Body of pancreas (tissue), 4 donors: ENCODE measurements around the gene AP2A2. TPM values are rescaled to one million over a fixed set of nuclear protein-coding genes. Genes with fewer than 3 reads are reported as not detected.

Experiments
- ATAC-seq: fragments of 150-250 bp; one replicate; pipeline ENCODE4 v1.9.1; 2016
- DNase-seq, 4 donors: peaks; one replicate each; pipeline ENCODE4 v3.0.0-alpha.2; 2019
- H3K27ac ChIP-seq, 4 donors: fragments of 200-600 bp; sonication (generic); 1 replicate in 3 of 4; 2 replicates in 1 of 4; pipeline versions ENCODE4 v1.5.1 to v1.6.1; 2016 to 2019; ENCODE audit warnings: mild to moderate bottlenecking in 1 of 4, mixed read lengths in 1 of 4, moderate library complexity in 1 of 4
- H3K27me3 ChIP-seq, 2 donors: fragments of 200-600 bp; sonication (generic); one replicate each; pipeline ENCODE4 v1.6.0; 2016; ENCODE audit warnings: mild to moderate bottlenecking in 1 of 2
- H3K36me3 ChIP-seq, 2 donors: fragments of 200-600 bp; sonication (generic); replicated peaks in 1 of 2; 2 replicates each; pipeline ENCODE4 v1.5.1; 2016; ENCODE audit warnings: low read depth in 2 of 2; ENCODE audit not compliant: insufficient read depth in 1 of 2
- H3K4me1 ChIP-seq: fragments of 200-600 bp; sonication (generic); one replicate; pipeline ENCODE4 v1.6.0; 2016
- H3K4me3 ChIP-seq, 2 donors: fragments of 200-600 bp; sonication (generic); 1 replicate in 1 of 2; 2 replicates in 1 of 2; pipeline ENCODE4 v1.5.1; 2016 to 2019
- H3K9me3 ChIP-seq, 3 donors: fragments of 200-600 bp; sonication (generic); 1 replicate in 2 of 3; 2 replicates in 1 of 3; pipeline ENCODE4 v1.5.1; 2016
- CTCF ChIP-seq, 7 experiments: fragments of 450-650 bp in 4 of 7; fragments of 200-600 bp in 3 of 7; sonication (generic) in 3 of 7; IDR thresholded peaks; one replicate each; pipeline ENCODE4 v1.5.1; 2016 to 2019; ENCODE audit warnings: antibody characterized with exemption in 7 of 7
- POLR2A ChIP-seq, 3 donors: fragments of 450-650 bp; IDR thresholded peaks; one replicate each; pipeline ENCODE4 v1.6.1; 2016; ENCODE audit warnings: antibody characterized with exemption in 3 of 3, mild to moderate bottlenecking in 2 of 3
- WGBS, 2 donors: methylation state at CpG; one replicate each; pipeline ENCODE4 v1.1.5; 2017; 5-methylcytosine and 5-hydroxymethylcytosine counted together
- intact Hi-C: fragments of 100-400 bp; cut with DNase I; formaldehyde crosslinking; loops from one replicate; pipeline ENCODE4 v1.15.1; 2023
- total RNA-seq, 2 donors: library from RNA; depleted of rRNA; stranded (reverse); fragments of >200 nt; gene quantifications; one replicate each; pipeline ENCODE4 v1.1.0, GENCODE V29; 2016

AP2A2 gene
- total RNA-seq, 2 donors from 2014 or later: 40.7 to 77.8 TPM

- Histone ChIP-seq H3K9me3 (no peaks in the 10 kb centered on the region), H3K27ac (peak overlapping the region in 2 of 4 donors; percentile 29 to 44), H3K4me1 (peaks cover 5% of the 10 kb centered on the region), H3K27me3 (no peaks in the 10 kb centered on the region), H3K36me3 (peaks cover 0 to 18% of the 10 kb centered on the region in 2 donors), H3K4me3 (no peak overlapping the region)
- ATAC-seq: no peak
- DNase-seq: no peak
- no peak for TF ChIP-seq POLR2A (IDR thresholded peaks at IDR 0.05)
- TF ChIP-seq CTCF (IDR thresholded peaks at IDR 0.05): peak in 1 of 7 experiments; percentile 8
- intact Hi-C loops: no loop called here
- WGBS, 2 donors: 83 to 89% methylated on average over 10 to 15 of the region's 15 CpGs
Measured at GRCh38 chr11:975827-976226, 50.2 kb downstream of the AP2A2 start.

- ATAC-seq (peak; percentile 60), DNase-seq (peak in 2 of 4 donors; percentile 41 to 58)
Measured at GRCh38 chr11:976431-977160, 50.9 kb downstream of the AP2A2 start.

GRCh38 chr11:977830-978720 lies 52.4 kb downstream of the AP2A2 start:
- Histone ChIP-seq H3K4me1 (peaks cover 5% of the 10 kb centered on the region), H3K9me3 (no peaks in the 10 kb centered on the region), H3K4me3 (no peak overlapping the region), H3K27ac (no peak overlapping the region), H3K36me3 (peaks cover 5 to 10% of the 10 kb centered on the region in 2 donors), H3K27me3 (no peaks in the 10 kb centered on the region)
- intact Hi-C loops: no loop called here
- DNase-seq: no peak
- no peak for ATAC-seq
- 86 to 93% methylated on average over 18 to 28 of the region's 28 CpGs for WGBS, 2 donors
- TF ChIP-seq POLR2A (IDR thresholded peaks at IDR 0.05) (no peak), CTCF (IDR thresholded peaks at IDR 0.05) (no peak)

More at GRCh38 chr11:976431-977160, 50.9 kb downstream of the AP2A2 start:
- H3K27ac ChIP-seq: peak overlapping the region in 2 of 4 donors; percentile 29 to 44
- H3K9me3 ChIP-seq: no peaks in the 10 kb centered on the region
- H3K27me3 ChIP-seq: no peaks in the 10 kb centered on the region
- no peak overlapping the region for H3K4me3 ChIP-seq
- WGBS, 2 donors: 76 to 78% methylated on average over 18 to 26 of the region's 26 CpGs
- intact Hi-C loops: no loop called here
- H3K36me3 ChIP-seq: peaks cover 4 to 18% of the 10 kb centered on the region in 2 donors
- TF ChIP-seq POLR2A (IDR thresholded peaks at IDR 0.05): no peak
- peak in 3 of 7 experiments; percentile 14 to 31 (median 21) for TF ChIP-seq CTCF (IDR thresholded peaks at IDR 0.05)
- peaks cover 5% of the 10 kb centered on the region for H3K4me1 ChIP-seq

GRCh38 chr11:978781-979180 lies 53.1 kb downstream of the AP2A2 start:
- intact Hi-C loops: no loop called here
- H3K9me3 ChIP-seq: no peaks in the 10 kb centered on the region
- 75 to 91% methylated on average over 14 to 15 of the region's 16 CpGs for WGBS, 2 donors
- no peak for TF ChIP-seq POLR2A (IDR thresholded peaks at IDR 0.05)
- TF ChIP-seq CTCF (IDR thresholded peaks at IDR 0.05): no peak
- ATAC-seq (no peak), DNase-seq (no peak)
- H3K4me1 ChIP-seq: peaks cover 5% of the 10 kb centered on the region
- H3K36me3 ChIP-seq: peaks cover 5% of the 10 kb centered on the region in 2 donors
- no peak overlapping the region for H3K27ac ChIP-seq
- H3K27me3 ChIP-seq: no peaks in the 10 kb centered on the region
- no peak overlapping the region for H3K4me3 ChIP-seq
